GM18511 (cell line): ENCODE measurements around the gene CHRM5.
"Not testable (repeated sequence)": the region's sequence is repeated elsewhere in the genome, so short reads cannot be mapped to it uniquely, and the experiment has no call there.

Source experiments
- ATAC-seq: cut with Tn5 transposase; IDR thresholded peaks from one replicate; pipeline ENCODE4 v1.9.1; 2021; ENCODE audit warnings: mild to moderate bottlenecking, moderate library complexity; ENCODE audit not compliant: unreplicated experiment

CHRM5 gene

DNA sequence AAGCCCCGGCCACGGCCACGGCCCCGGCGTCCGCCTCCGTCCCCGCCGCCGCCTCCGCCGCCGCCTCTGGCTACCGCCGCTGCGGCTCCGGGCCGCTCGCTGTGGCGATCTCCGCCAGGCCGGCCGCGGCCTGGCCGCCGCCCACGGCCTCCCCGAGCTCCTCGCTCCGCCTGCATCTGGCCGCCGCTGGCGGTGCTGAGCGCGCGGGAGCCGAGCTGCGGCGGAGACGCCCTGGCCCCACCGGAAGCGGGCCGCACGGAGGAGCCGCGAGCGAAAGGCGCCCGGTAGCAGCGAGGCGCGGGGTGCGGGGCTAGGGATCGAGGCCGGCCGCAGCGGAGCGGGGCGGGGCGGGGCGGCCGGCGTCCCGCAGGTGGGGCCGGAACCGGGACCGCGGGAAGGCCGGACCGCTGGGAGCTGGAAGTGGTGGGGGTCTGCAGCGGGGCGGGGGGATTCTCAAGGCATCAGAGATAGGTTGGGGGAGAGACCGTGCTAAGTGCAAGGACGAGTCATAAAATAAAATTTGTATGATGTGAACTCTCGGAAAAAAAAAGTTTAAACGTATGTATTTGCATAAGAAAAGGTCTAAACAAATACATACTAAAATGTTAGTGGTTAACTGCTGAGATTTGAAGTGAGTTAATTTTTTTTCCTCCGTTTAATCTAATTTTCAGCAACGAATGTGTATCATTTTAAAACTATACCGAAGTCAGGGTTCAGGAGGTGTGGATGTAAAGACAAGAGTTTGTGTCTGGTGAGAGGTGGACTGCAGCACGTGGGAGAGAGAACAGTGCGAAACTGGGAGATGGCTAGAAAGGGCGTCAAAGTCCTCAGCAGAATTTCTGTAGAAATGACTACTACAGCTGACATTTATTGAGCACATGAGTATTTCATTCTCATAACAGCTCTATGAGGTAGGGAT lies 70.8 kb downstream of the CHRM5 start, which contains the start of gene AVEN:
Gene AVEN (minus strand): TSS at position 334 of the 919 bp plus-strand sequence. CDS start 158 bp downstream, at position 176.
- ATAC-seq: peak; percentile 64

DNA sequence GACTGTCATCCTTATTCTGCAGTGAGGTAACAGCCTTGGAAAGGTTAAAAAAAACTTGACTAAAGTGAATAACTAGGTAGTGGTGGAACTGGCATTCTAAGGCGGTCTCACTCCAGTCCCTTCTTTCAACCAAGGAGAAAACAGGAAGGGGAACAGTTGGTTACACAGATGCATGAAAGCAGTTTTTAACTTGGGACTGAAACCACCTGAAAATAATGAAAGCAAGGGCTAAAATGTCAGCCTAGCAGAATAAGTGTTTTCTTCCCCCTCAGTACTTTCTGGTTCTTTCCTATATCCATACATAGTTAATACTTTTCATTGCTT lies 71.5 kb downstream of the CHRM5 start:
- ATAC-seq: no peak

DNA sequence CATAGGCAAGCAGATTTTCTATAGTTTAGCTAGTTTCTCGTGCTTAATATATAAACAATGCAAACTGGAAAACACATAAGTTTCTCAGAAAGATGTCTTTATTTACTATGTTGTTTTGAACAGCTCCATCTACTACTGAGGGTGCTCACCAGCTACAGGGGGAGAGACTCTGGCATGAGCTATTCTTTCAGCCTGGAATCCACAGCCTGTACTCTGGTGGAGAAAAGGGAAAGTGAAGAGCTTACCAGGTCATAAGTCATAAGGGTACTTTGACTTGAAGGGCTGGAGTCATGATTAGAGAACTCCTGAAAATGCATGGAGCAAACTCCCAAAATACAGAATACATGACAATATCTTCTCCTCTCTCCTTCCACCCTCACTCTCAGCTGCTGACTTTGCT lies 75.1 kb downstream of the CHRM5 start:
- ATAC-seq: no peak

DNA sequence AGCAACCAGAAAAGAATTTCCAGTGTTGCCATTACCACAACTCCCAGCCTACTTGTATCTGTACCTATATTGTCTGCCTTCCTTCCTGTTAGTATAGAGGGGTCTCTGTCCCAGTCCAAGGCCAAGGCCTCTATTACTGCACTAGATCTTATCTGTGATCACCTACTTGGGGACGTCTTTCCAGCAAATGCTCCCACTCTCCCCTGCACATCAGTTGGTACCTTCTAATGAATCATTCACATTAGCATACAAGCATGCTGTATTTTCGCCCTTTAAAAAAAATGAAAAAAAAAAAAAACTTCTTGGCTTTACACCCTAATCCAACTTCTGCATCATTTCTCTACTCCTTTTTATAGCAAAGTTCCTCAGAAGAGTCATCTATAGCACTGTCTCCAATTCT lies 75.5 kb downstream of the CHRM5 start:
- ATAC-seq: no peak

DNA sequence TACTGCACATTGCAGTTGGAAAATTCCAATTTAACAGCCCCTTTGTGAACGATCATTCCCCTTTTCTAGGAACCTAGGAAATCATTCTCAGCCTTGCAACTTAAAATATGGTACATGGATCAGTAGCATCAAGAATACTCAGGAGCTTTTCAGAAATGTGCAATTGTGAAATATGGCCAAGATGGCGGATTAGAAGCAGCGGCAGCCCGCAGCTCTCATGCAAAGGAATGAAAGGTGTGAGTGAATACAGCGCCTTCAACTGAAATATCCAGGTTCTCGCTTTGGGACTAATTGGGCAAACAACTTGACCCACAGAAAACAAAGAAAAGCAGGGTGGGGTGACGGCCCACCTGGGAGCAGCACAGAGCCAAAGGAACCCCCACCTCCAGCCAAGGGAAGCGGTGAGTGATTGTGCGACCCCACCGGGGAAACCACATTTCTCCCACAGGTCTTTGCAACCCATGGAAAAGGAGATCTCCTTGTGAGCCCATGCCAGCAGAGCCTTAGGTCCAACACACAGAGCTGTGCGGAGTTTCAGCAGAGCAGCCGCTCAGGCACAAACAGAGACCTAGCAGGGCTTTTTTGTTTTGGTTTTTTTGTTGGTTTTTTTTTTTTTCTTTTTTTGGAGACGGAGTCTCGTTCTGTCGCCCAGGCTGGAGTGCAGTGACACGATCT lies 78.3 kb downstream of the CHRM5 start:
- ATAC-seq: no peak

DNA sequence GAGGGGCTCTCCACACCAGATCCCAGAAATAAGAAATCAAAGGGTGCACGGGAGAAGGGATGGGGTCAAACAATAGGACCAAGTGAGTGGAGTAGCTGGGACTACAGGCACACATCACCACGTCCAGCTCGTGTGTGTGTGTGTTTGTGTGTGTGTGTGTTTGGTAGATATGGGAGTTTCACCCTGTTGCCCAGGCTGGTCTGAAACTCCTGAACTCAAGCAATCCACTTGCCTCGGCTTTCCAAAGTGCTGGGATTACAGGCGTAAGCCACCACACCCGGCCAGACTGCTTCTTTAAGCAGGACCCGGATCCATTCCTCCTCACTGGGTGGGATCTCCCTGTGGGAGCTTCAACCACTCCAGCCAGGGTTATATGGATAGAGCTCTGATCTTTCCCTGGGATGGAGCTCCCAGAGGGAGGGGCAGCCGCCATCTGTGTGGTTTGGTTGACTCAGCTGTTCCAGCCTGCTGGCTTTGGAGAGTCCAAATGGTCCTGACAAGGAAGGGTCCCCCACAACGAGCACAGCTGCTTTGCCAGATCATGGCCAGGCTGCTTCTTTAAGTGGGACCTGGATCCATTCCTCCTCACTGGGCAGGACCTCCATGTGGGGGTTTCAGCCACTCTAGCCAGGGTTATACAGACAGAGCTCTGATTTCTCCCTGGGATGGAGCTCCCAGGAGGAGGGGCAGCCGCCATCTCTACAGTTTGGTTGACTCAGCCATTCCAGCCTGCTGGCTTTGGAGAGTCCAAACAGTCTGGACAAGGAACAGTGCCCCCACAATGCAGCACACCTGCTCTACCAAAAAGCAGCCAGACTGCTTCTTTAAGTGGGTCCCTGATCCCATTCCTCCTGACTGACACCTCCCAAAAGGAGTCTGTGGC lies 79.8 kb downstream of the CHRM5 start:
- no peak for ATAC-seq

DNA sequence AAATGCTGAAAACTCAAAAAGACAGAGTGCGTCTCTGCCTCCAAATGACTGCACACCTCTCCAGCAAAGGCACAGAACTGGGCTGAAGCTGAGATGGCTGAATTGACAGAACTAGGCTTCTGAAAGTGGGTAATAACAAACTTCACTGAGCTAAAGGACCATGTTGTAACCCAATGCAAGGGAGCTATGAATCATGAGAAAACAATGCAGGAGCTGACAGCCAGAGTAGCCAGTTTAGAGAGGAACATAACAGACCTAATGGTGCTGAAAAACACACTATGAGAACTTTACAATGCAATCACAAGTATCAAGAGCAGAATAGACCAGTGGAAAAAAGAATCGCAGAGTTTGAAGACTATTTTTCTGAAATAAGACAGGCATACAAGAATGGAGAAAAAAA lies 80.8 kb downstream of the CHRM5 start:
- no peak for ATAC-seq

DNA sequence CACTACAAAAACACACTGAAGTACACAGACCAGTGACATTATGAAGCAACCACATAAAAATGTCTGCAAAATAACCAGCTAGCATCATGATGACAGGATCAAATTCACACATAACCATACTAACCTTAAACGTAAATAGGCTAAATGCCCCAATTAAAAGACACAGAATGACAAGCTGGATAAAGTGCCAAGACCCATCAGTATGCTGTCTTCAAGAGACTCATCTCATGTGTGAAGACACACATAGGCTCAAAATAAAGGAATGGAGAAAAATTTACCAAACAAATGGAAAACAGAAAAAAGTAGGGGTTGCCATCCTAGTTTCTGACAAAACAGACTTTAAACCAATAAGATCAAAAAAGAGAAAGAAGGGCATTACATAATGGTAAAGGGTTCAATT lies 82.1 kb downstream of the CHRM5 start:
- ATAC-seq: not testable (repeated sequence)

DNA sequence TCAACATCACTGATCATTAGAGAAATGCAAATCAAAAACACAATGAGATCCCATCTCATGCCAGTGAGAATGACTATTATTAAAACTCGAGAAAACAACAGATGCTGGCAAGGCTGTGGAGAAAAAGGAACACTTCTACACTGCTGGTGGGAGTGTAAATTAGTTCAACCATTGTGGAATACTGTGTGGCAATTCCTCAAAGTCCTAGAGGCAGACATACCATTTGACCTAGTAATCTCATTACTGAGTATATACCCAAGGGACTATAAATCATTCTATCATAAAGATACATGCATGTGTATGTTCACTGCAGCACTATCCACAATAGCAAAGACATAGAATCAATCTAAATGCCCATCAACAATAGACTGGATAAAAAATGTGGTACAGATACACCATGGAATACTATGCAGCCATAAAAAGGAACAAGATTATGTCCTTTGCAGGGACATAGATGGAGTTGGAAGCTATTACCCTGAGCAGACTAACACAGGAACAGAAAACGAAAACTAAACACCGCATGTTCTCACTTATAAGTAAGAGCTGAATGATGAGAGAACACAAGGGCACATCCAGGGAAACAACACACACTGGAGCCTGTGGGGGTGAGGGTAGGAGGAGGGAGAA lies 85.9 kb downstream of the CHRM5 start:
- no peak for ATAC-seq

DNA sequence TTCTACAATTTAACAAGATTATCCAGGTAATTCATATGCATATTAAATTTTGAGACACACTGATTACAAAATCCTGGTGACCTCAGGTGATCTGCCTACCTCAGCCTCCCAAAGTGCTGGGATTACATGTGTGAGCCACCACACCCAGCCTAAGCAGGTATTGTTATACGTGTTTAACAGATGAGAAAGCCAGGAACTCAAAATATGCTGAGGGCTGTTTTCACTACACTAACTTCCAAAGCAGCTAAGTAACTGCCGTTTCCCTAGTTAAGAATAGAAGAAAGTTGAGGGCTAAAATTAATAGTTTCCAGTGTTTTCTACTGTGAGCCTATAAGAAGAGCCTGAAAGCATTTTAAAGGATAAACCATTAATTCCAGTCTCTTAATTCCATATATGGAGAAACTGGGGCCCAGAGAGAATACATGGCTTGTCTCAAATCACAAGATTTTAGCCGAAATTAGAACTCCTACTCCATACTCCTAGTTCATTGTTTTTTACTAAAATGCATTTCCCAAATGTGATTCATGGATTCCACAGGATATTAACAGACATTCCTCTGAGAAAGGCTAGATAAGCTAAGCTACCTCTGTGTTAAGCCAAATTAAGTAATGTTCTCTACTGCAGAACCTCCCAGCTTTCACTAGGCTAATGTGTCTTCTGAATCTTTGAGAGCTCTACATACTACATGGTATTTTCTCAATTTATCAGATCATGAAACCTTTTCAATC lies 87.7 kb downstream of the CHRM5 start:
- no peak for ATAC-seq

DNA sequence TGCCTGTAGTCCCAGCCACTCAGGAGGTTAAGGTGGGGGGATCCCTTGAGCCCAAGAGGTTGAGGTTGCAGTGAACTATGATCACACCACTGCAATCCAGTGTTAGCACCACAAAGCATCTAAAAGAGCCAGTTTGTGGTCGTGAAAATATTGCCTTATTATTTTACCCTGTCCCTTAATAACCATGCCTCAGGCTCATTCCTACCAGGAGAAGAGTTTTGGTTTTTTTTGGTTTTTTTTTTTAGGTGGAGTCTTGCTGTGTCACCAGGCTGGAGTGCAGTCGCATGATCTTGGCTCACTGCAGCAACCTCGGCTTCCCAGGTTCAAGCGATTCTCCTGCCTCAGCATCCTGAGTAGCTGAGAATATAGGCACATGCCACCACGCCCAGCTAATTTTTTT lies 88.6 kb downstream of the CHRM5 start:
- ATAC-seq: no peak

DNA sequence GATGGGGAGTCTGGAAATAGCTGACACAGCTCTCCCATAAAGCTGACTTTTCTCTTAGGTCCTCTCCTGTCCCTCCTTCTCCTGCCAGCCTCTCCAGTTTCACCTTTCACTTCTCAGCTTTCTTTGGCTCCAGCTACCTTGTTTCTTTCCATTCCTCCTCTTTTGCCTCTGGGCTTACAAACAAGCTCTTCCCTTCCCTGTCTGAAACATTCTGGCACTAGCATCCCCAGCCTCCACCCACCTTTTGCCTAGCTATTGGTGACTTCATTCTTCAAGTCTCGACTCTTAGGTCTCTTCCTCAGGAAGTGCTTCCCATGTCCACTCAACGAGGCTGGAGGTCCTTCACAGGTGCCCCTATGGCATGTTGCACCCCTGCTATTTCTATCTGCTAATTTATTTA lies 91.2 kb downstream of the CHRM5 start:
- no peak for ATAC-seq

DNA sequence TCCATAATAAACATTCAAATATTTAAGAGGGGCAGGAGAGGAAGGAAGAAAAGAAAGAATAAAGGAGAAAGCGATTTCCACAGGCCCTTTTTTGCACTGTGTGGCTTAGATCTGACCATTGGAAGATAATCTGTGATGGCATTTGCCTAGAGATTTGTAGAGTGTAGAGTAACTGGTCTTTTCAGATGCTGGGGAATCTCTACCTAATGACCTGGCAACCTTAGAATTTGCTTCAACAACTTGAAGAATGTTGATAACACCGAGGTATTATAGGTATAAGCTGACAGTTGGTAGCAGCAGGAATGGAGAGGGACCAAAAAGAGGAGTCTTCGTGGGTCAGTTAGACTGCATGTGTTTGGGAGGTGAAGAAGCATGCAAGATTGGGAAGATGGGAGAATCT lies 91.6 kb downstream of the CHRM5 start:
- no peak for ATAC-seq

DNA sequence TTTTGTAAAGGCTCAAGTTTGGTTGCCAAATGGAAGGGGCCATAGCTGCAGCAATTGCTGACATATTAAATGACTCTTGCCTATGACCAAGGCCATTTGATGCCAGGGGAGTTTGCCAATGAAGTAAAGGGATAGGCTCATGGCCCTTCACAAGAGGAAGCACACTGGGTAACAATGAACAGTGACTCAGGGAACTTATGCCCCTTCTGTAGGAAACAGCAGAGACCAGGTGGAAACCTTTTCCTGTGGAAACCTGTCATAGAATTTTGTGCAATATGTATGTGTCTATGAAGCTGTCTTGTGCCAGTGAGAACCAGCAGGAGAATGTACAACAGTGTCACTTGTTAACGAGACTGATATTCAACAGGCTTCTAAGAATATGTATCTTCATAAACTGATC lies 96.1 kb downstream of the CHRM5 start:
- no peak for ATAC-seq

DNA sequence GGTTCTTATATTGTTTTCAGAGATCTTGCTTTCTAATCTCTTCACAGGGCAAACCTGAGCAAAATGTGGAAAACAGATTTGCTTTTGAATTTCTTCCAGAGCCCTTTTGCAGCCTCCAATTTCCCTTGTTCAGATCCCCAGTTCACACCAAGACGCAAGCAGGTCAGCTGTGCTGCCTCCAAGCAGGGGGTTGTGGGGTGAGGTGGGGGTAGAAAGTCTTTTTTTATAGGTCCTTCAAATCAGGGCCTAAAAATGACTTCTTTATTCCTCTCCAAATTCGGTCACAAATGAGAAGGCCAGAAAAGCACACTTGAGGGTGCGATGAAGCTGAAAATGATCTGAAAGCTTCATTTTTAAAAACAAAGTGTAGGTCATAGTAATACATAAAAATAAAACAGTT lies 97.0 kb downstream of the CHRM5 start:
- no peak for ATAC-seq

DNA sequence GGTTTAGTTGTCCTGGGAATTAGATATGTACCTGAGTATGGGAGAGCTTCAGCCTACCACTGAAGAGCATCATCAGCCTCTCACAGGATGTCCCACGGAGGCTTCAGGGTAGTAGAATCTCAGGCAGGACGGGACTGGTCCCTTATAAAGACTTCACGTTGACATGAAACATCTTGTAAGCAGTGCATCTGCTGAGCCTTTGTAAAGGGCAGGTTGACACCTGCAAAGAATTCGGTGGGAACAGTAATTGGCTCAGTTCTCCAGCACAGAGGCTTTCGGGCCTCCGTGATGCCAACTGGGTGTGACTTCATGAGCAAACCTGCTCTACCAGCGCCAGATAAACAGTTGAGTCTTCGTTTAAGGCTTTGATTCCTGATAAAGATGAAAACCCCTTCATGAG lies 97.6 kb downstream of the CHRM5 start:
- ATAC-seq: no peak

DNA sequence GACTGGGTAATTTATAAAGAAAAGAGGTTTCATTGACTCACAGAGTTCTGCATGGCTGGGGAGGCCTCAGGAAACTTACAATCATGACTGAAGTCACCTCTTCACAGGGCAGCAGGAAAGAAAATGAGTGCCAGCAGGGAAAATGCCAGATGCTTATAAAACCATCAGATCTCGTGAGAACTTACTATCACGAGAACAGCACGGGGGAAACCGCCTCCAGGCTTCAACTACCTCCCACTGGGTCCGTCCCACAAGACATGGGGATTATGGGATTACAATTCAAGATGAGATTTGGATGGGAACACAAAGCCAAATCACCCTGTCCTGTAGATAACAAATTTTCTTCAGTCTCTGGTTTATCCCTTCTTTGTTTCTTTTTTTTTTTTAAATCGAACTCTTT lies 101.7 kb downstream of the CHRM5 start:
- ATAC-seq: no peak

DNA sequence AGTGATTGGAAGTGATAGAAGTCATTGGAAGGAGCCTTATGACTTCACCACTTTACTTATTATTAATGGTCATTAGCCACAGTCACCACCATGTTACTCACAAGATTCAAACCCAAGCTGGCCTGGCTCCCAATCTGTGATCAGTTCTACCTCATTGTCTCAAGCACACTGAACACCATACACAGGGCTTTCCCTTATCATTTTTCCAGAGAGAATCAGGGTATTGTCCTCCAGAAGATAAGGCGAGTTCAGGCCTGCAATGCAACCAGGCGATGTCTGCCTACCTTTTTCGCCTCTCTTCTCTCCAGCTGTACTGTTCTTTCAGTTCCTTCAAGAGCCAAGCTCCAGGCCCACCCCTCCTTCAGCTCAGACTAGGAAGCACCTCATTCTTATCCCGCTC lies 108.5 kb downstream of the CHRM5 start:
- ATAC-seq: no peak

DNA sequence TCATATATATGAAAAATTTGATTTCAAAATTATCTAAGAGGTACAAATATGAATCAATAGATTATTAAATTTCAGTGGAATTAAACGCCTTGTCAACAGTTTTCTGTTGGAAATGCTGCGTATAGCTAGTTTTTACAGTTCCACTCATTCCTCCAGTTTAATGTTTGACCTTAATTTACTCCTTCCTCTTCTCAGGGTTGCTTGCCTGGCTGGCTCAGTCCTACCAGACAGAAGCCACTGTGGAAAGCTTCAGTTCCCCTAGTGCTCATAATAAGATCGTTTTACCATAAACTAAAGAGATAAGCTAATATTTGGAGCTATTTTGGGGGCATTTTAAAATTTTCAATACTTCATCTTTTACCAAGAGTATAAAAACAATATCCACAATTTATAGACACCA lies 110.6 kb downstream of the CHRM5 start:
- no peak for ATAC-seq

DNA sequence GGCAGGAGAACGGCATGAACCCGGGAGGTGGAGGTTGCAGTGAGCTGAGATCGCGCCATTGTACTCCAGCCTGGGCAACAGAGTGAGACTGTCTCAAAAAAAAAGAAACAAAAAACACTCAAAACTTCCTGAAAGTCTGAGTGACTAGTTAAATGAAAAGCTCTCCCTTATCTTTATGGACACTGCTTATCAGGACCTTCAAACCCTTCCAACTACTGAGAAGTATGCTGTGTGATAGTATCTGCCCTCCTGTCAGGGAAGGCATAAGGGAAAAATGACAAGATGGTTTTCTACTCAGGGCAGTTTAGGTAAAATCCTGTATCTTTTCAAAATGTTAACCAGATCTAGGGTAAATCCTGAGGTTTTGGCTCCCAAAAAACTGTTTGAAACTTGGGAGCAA lies 111.6 kb downstream of the CHRM5 start:
- ATAC-seq: no peak
